Regular cardiac myocyte (primary cell): ENCODE measurements around the gene ZNF777. TPM values are rescaled to one million over a fixed set of nuclear protein-coding genes. Genes with fewer than 3 reads are reported as not detected.

ENCODE experiments used
- total RNA-seq: library from RNA; depleted of rRNA; stranded (reverse); fragments of >200 nt; gene quantifications from 2 replicates; pipeline ENCODE4 v1.2.3, GENCODE V29; 2014

Gene ZNF777
- 3.7 and 5.8 TPM in 2 replicates for total RNA-seq

DNA sequence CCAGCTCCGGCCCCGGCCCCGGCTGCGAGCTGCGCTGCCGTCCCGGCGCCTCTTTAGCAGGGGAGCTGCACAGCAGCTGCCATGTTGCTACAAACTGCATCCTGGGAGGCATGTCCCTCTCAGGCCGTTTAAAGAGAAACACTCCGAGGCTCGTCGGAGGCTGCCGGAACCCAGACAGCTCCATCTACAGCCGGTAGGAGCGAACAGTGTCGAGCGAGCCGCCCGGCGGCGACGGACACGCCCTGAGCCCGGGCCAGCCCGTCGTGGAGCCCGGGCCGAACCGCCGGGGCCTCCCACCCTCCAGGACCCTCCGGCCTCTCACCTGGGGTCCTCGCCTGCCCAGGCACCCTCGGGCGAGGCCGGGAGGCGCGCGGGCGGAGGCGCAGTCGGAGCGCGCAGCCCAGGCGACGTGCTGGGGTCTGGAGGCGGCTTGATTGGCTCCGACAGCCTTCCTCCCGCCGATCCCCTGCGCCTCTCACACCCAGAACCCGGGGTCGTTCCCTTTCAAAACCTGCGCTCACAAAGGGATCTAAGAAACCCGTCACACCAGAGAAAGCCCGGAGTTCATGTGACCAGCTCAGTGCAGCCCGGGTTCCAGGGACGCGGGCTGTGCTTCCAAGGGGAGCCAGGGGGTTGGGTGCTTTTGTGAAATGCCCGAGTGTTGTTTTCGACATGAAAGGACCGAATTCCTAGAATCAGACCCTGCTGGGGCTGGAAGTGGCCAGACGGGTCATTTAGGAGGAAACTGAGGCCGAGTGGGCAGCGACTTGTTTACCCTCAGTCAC, at the start of gene ZNF777:
TSS of gene ZNF777 (minus strand) at position 570 of the 785 bp plus-strand sequence. CDS start 5,040 bp downstream, outside the sequence.

DNA sequence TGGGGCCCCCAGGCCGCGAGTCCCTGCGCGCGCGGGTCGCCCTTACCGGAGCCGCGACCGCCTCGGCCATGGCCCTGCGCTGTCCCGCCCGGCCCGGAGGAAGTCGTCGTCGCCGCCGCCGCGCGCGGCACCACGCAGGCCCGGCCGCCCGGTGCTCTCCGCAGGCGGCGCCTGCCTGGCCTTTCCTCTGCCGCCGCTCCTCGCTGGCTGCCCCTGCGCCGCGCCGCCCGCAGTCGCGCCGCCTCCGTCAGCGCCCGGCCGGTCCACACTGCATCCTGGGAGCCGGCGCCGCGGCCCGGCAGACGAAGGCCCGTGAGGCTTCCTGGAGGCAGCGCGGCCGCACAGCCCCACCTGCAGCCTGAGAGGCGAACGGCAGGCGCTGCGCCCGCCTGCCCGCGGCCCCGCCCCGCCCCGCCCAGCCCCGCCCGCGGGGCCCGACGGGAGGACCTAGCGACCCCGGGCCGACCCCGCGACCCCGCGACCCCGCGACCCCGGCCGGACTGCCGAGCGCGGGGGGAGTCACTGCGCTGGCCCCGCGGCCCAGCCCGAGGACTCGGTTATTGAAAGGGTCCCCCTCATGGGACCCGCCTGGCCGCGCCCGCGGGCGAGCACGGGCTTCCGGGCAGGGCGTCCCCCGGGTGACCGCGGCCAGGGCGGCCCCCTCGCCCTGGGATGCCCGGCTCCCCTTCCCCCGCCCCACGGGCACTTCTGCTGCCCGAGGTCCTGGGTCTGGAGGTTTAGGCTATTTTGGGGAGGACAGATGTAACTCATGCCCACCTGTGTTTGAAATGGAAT, 36.8 kb upstream of the ZNF777 start, which contains the start of gene ZNF746:
TSS of gene ZNF746 (minus strand) at position 343 of the 795 bp plus-strand sequence. CDS start at position 70, 273 bp downstream.

Other genes with a start within 250 kb of the ZNF777 start
- 3.9 and 5.6 TPM in 2 replicates for gene ZNF212, start 221.4 kb downstream of the ZNF777 start, total RNA-seq
- 7.3 and 13.8 TPM in 2 replicates for gene ZNF783, start 198.9 kb downstream of the ZNF777 start, total RNA-seq
- 13.2 and 19.7 TPM in 2 replicates for gene ZNF746, start 36.7 kb upstream of the ZNF777 start, total RNA-seq